NCI-H1092 (cell line): ENCODE measurements around the gene MX2.
"Not testable (repeated sequence)": the region's sequence is repeated elsewhere in the genome, so short reads cannot be mapped to it uniquely, and the experiment has no call there.

Experiments used
- DNase-seq: peaks from one replicate; lab custom pipeline; 2025; lab: John Stamatoyannopoulos, UW

MX2 gene

GRCh38 chr21:41387042-41387819, 25.4 kb downstream of the MX2 start:
- no peak for DNase-seq

- no peak for DNase-seq
Measured at GRCh38 chr21:41387824-41388223, 26.0 kb downstream of the MX2 start.

- DNase-seq, result no peak
Measured at GRCh38 chr21:41388259-41388658, 26.4 kb downstream of the MX2 start.

- DNase-seq, result no peak
Measured at GRCh38 chr21:41390043-41390639, 28.3 kb downstream of the MX2 start.

GRCh38 chr21:41393876-41394465, 32.1 kb downstream of the MX2 start:
- no peak for DNase-seq

GRCh38 chr21:41396558-41397075, 34.8 kb downstream of the MX2 start:
- DNase-seq, result no peak

- no peak for DNase-seq
Measured at GRCh38 chr21:41397471-41397891, 35.7 kb downstream of the MX2 start.

- no peak for DNase-seq
Measured at GRCh38 chr21:41398251-41398650, 36.4 kb downstream of the MX2 start.

- DNase-seq, result no peak
Measured at GRCh38 chr21:41398831-41399230, 37.0 kb downstream of the MX2 start.

GRCh38 chr21:41399246-41399800, 37.5 kb downstream of the MX2 start:
- DNase-seq, result no peak

- DNase-seq, result no peak
Measured at GRCh38 chr21:41402231-41402630, 40.4 kb downstream of the MX2 start.

- no peak for DNase-seq
Measured at GRCh38 chr21:41402796-41403195, 41.0 kb downstream of the MX2 start.

- no peak for DNase-seq
Measured at GRCh38 chr21:41403331-41403730, 41.5 kb downstream of the MX2 start.

- DNase-seq, result no peak
Measured at GRCh38 chr21:41403966-41404365, 42.1 kb downstream of the MX2 start.

GRCh38 chr21:41405321-41405720, 43.5 kb downstream of the MX2 start:
- no peak for DNase-seq

- no peak for DNase-seq
Measured at GRCh38 chr21:41406340-41406739, 44.5 kb downstream of the MX2 start.

- DNase-seq, result no peak
Measured at GRCh38 chr21:41407541-41408460, 46.0 kb downstream of the MX2 start.

- DNase-seq, result no peak
Measured at GRCh38 chr21:41410361-41410760, 48.5 kb downstream of the MX2 start.

GRCh38 chr21:41410767-41411448, 49.1 kb downstream of the MX2 start:
- no peak for DNase-seq

- DNase-seq, result no peak
Measured at GRCh38 chr21:41411449-41412089, 49.7 kb downstream of the MX2 start.

GRCh38 chr21:41417505-41417904, 55.7 kb downstream of the MX2 start:
- DNase-seq, result not testable (repeated sequence)
